Measurements from ENCODE around the gene SHMT1. TPM values are rescaled to one million over a fixed set of nuclear protein-coding genes. Genes with fewer than 3 reads are reported as not detected.
"Not testable (repeated sequence)": the region's sequence is repeated elsewhere in the genome, so short reads cannot be mapped to it uniquely, and the experiment has no call there.

Gene SHMT1
- total RNA-seq, 4 donors from 2014 or later: 75.9 to 128 (median 110) TPM

- not testable (repeated sequence) for H3K27me3 ChIP-seq, H3K27ac ChIP-seq, H3K4me3 ChIP-seq, H3K4me1 ChIP-seq, DNase-seq, H3K9me3 ChIP-seq, H3K36me3 ChIP-seq
Measured at GRCh38 chr17:18383079-18383481, 19.7 kb upstream of the SHMT1 start.

GRCh38 chr17:18382441-18383078 lies 19.2 kb upstream of the SHMT1 start:
- Histone ChIP-seq H3K27ac (no peak overlapping the region), H3K36me3 (no peaks in the 10 kb centered on the region), H3K4me3 (no peak overlapping the region), H3K9me3 (no peaks in the 10 kb centered on the region), H3K27me3 (peaks cover 0 to 9% of the 10 kb centered on the region in 2 donors), H3K4me1 (peaks cover 0 to 8% (median 4%) of the 10 kb centered on the region in 4 donors)
- DNase-seq: no peak
- TF ChIP-seq POLR2A (IDR thresholded peaks at IDR 0.05): no peak
- no peak for TF ChIP-seq CTCF (IDR thresholded peaks at IDR 0.05)

GRCh38 chr17:18381953-18382245 lies 18.5 kb upstream of the SHMT1 start:
- DNase-seq: no peak
- H3K27ac ChIP-seq: no peak overlapping the region
- H3K27me3 ChIP-seq: peaks cover 0 to 9% of the 10 kb centered on the region in 2 donors
- H3K4me3 ChIP-seq: no peak overlapping the region
- no peaks in the 10 kb centered on the region for H3K36me3 ChIP-seq
- no peak for TF ChIP-seq POLR2A (IDR thresholded peaks at IDR 0.05)
- TF ChIP-seq CTCF (IDR thresholded peaks at IDR 0.05): no peak
- peaks cover 0 to 14% (median 5%) of the 10 kb centered on the region in 4 donors for H3K4me1 ChIP-seq
- H3K9me3 ChIP-seq: no peaks in the 10 kb centered on the region

GRCh38 chr17:18381158-18381952 lies 18.0 kb upstream of the SHMT1 start:
- H3K36me3 ChIP-seq: no peaks in the 10 kb centered on the region
- no peak overlapping the region for H3K27ac ChIP-seq
- no peaks in the 10 kb centered on the region for H3K9me3 ChIP-seq
- peaks cover 0 to 14% (median 5%) of the 10 kb centered on the region in 4 donors for H3K4me1 ChIP-seq
- H3K27me3 ChIP-seq: peaks cover 0 to 9% of the 10 kb centered on the region in 2 donors
- TF ChIP-seq POLR2A (IDR thresholded peaks at IDR 0.05) (no peak), CTCF (IDR thresholded peaks at IDR 0.05) (no peak)
- DNase-seq: no peak
- no peak overlapping the region for H3K4me3 ChIP-seq

GRCh38 chr17:18380471-18381157 lies 17.3 kb upstream of the SHMT1 start:
- H3K4me1 ChIP-seq: peaks cover 0 to 14% (median 5%) of the 10 kb centered on the region in 4 donors
- no peaks in the 10 kb centered on the region for H3K36me3 ChIP-seq
- H3K9me3 ChIP-seq: no peaks in the 10 kb centered on the region
- H3K4me3 ChIP-seq: no peak overlapping the region
- H3K27me3 ChIP-seq: peaks cover 0 to 9% of the 10 kb centered on the region in 2 donors
- no peak for TF ChIP-seq POLR2A (IDR thresholded peaks at IDR 0.05)
- no peak for TF ChIP-seq CTCF (IDR thresholded peaks at IDR 0.05)
- no peak overlapping the region for H3K27ac ChIP-seq
- no peak for DNase-seq

All from Peyer's patch (tissue), 4 donors.